Body of pancreas (tissue), 4 donors: ENCODE results near the gene NACC2.
A peak's percentile ranks its signal among the peaks of the same experiment; 100 is the strongest.

ENCODE experiments used
- POLR2A ChIP-seq, 3 donors: fragments of 450-650 bp; IDR thresholded peaks; one replicate each; pipeline ENCODE4 v1.6.1; 2016; ENCODE audit warnings: antibody characterized with exemption in 3 of 3, mild to moderate bottlenecking in 2 of 3
- TF ChIP-seq, protein P1 (sequence below), 7 experiments: fragments of 450-650 bp in 4 of 7; fragments of 200-600 bp in 3 of 7; sonication (generic) in 3 of 7; IDR thresholded peaks; one replicate each; pipeline ENCODE4 v1.5.1; 2016 to 2019; ENCODE audit warnings: antibody characterized with exemption in 7 of 7

DNA sequence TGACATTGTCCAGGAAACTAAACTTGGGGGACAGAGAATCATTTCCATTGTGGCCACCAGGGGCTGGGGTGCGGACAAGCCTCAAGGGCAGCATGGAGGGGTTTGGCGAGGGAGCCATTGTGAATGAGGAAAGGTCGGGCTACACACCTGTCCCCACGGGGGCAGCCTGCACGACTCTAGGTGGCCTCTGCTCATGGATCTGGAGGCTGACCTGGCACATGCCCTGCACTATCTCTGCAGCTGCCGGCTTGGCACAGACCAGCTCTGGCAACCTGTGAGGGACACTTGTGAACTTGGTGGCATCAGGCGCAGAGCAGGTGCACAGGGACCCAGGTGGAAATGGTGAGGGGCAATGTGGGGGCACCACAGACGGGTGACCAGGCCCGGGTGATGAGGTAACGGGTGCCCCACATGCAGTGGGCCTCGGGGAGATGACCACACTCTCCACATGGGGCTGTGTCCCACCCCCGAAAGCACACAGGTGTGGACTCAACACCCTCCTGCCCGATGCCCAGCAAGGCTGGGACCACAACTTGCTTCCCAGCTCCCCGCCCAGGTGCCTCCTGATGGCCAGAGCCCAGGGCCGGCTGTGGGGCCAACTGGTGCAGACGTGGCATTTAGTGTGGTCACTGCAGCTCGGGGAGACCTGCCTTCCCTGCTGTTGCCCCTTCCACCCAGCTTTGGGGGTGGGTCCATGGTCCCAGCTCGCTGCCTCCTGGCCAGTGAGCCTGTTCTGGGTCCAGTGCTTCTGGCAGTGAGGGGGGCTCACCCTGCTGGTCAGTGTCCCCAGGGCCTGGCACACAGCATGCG lies 73.0 kb downstream of the NACC2 start:
- TF ChIP-seq, protein P1, sequence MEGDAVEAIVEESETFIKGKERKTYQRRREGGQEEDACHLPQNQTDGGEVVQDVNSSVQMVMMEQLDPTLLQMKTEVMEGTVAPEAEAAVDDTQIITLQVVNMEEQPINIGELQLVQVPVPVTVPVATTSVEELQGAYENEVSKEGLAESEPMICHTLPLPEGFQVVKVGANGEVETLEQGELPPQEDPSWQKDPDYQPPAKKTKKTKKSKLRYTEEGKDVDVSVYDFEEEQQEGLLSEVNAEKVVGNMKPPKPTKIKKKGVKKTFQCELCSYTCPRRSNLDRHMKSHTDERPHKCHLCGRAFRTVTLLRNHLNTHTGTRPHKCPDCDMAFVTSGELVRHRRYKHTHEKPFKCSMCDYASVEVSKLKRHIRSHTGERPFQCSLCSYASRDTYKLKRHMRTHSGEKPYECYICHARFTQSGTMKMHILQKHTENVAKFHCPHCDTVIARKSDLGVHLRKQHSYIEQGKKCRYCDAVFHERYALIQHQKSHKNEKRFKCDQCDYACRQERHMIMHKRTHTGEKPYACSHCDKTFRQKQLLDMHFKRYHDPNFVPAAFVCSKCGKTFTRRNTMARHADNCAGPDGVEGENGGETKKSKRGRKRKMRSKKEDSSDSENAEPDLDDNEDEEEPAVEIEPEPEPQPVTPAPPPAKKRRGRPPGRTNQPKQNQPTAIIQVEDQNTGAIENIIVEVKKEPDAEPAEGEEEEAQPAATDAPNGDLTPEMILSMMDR (IDR thresholded peaks at IDR 0.05), result peak in 2 of 7 experiments; percentile 4
- no peak for TF ChIP-seq POLR2A (IDR thresholded peaks at IDR 0.05)
